H9 (cell line): ENCODE measurements around the gene UCHL1. TPM values are rescaled to one million over a fixed set of nuclear protein-coding genes. Genes with fewer than 3 reads are reported as not detected.

Experiments
- DNase-seq: peaks from one replicate; pipeline ENCODE4 v3.0.0-alpha.2; 2017
- H2AFZ ChIP-seq: one replicate; pipeline ENCODE4 v1.6.1; 2013; ENCODE audit warnings: mild to moderate bottlenecking, low read length, control low read depth, moderate library complexity
- H2AK5ac ChIP-seq: 2 replicates; pipeline ENCODE4 v1.6.1; 2013; ENCODE audit warnings: low read length, control low read depth, mixed read lengths; ENCODE audit not compliant: insufficient read length
- H2BK120ac ChIP-seq: one replicate; pipeline ENCODE4 v1.6.1; 2013; ENCODE audit warnings: low read depth, mild to moderate bottlenecking, low read length, control low read depth, inconsistent platforms; ENCODE audit not compliant: poor library complexity, severe bottlenecking
- H2BK12ac ChIP-seq: 2 replicates; pipeline ENCODE4 v1.6.1; 2013; ENCODE audit warnings: low read length, control low read depth, mixed read lengths, low read depth; ENCODE audit not compliant: insufficient read length
- H2BK15ac ChIP-seq: 2 replicates; pipeline ENCODE4 v1.6.1; 2013; ENCODE audit warnings: low read depth, low read length, control low read depth
- H2BK20ac ChIP-seq: one replicate; pipeline ENCODE4 v1.6.1; 2013; ENCODE audit warnings: low read depth, mild to moderate bottlenecking, low read length, control low read depth, inconsistent platforms; ENCODE audit not compliant: poor library complexity, severe bottlenecking
- H2BK5ac ChIP-seq: 2 replicates; pipeline ENCODE4 v1.6.1; 2013; ENCODE audit warnings: low read length, control low read depth, mixed read lengths; ENCODE audit not compliant: insufficient read length
- H3K14ac ChIP-seq: 2 replicates; pipeline ENCODE4 v1.6.1; 2013; ENCODE audit warnings: low read length, control low read depth; ENCODE audit not compliant: insufficient read depth
- H3K18ac ChIP-seq: 2 replicates; pipeline ENCODE4 v1.6.1; 2013; ENCODE audit warnings: low read depth, mild to moderate bottlenecking, mixed read lengths, low read length, control low read depth; ENCODE audit not compliant: insufficient read length
- H3K23ac ChIP-seq: 2 replicates; pipeline ENCODE4 v1.6.1; 2013; ENCODE audit warnings: low read length, control low read depth, mixed read lengths, low read depth; ENCODE audit not compliant: insufficient read length
- H3K23me2 ChIP-seq: 2 replicates; pipeline ENCODE4 v1.6.1; 2013; ENCODE audit warnings: low read depth, mild to moderate bottlenecking, mixed read lengths, low read length, control low read depth; ENCODE audit not compliant: insufficient read length, poor library complexity, severe bottlenecking
- H3K27ac ChIP-seq: 2 replicates; pipeline ENCODE4 v1.5.1; 2013; ENCODE audit warnings: low read length, control low read depth, mixed read lengths, low read depth; ENCODE audit not compliant: insufficient read length
- H3K27me3 ChIP-seq: 2 replicates; pipeline ENCODE4 v1.6.1; 2013; ENCODE audit warnings: low read length, control low read depth, inconsistent platforms; ENCODE audit not compliant: insufficient read depth
- H3K4ac ChIP-seq: 2 replicates; pipeline ENCODE4 v1.6.1; 2013; ENCODE audit warnings: low read depth, mild to moderate bottlenecking, control low read depth, inconsistent platforms, low read length, moderate library complexity
- H3K4me1 ChIP-seq: 2 replicates; pipeline ENCODE4 v1.6.1; 2013; ENCODE audit warnings: low read length, control low read depth, inconsistent platforms; ENCODE audit not compliant: insufficient read depth
- H3K4me2 ChIP-seq: 2 replicates; pipeline ENCODE4 v1.6.1; 2013; ENCODE audit warnings: low read length, control low read depth, mixed read lengths; ENCODE audit not compliant: insufficient read length, insufficient read depth
- H3K56ac ChIP-seq: 2 replicates; pipeline ENCODE4 v1.6.1; 2013; ENCODE audit warnings: low read depth, mild to moderate bottlenecking, mixed read lengths, low read length, control low read depth; ENCODE audit not compliant: insufficient read length
- H3K79me1 ChIP-seq: 2 replicates; pipeline ENCODE4 v1.6.1; 2013; ENCODE audit warnings: low read depth, mild to moderate bottlenecking, moderate library complexity, low read length, control low read depth, inconsistent platforms; ENCODE audit not compliant: insufficient read depth, poor library complexity, severe bottlenecking
- H3K79me2 ChIP-seq: 2 replicates; pipeline ENCODE4 v1.6.1; 2013; ENCODE audit warnings: low read length, control low read depth, inconsistent platforms; ENCODE audit not compliant: insufficient read depth
- H3K9ac ChIP-seq: 2 replicates; pipeline ENCODE4 v1.6.1; 2013; ENCODE audit warnings: low read length, control low read depth, mixed read lengths; ENCODE audit not compliant: insufficient read length; ENCODE audit errors: extremely low read depth
- H3K9me3 ChIP-seq: one replicate; pipeline ENCODE4 v1.6.1; 2013; ENCODE audit warnings: low read depth, low read length, inconsistent platforms; ENCODE audit not compliant: control insufficient read depth
- H3T11ph ChIP-seq: one replicate; pipeline ENCODE4 v1.6.1; 2013; ENCODE audit warnings: mild to moderate bottlenecking, low read length, control low read depth, inconsistent platforms
- H4K20me1 ChIP-seq: one replicate; pipeline ENCODE4 v1.6.1; 2013; ENCODE audit not compliant: control insufficient read depth, insufficient read length, insufficient read depth
- H4K5ac ChIP-seq: 2 replicates; pipeline ENCODE4 v1.6.1; 2013; ENCODE audit warnings: low read depth, mild to moderate bottlenecking, mixed read lengths, low read length, control low read depth; ENCODE audit not compliant: insufficient read length
- H4K8ac ChIP-seq: replicated peaks from 2 replicates; pipeline ENCODE4 v1.6.1; 2013; ENCODE audit warnings: low read length, control low read depth, mixed read lengths, low read depth; ENCODE audit not compliant: insufficient read length
- H4K91ac ChIP-seq: 2 replicates; pipeline ENCODE4 v1.6.1; 2013; ENCODE audit warnings: low read depth, mild to moderate bottlenecking, moderate library complexity, mixed read lengths, low read length, control low read depth; ENCODE audit not compliant: insufficient read length
- H3K27ac Mint-ChIP-seq, 3 experiments: 2 replicates in 2 of 3; 3 replicates in 1 of 3; pipeline ENCODE4 v1.8.0; 2020 to 2021; ENCODE audit warnings: mixed read lengths in 3 of 3, mild to moderate bottlenecking in 1 of 3, moderate library complexity in 1 of 3
- H3K27me3 Mint-ChIP-seq: 2 replicates; pipeline ENCODE4 v1.8.0; 2021; ENCODE audit warnings: low read depth, mild to moderate bottlenecking, moderate library complexity, mixed read lengths
- H3K36me3 Mint-ChIP-seq, 3 experiments: 2 replicates in 2 of 3; 3 replicates in 1 of 3; pipeline ENCODE4 v1.8.0; 2020 to 2021; ENCODE audit warnings: low read depth in 3 of 3, mixed read lengths in 3 of 3; ENCODE audit not compliant: insufficient read depth in 1 of 3
- H3K4me1 Mint-ChIP-seq, 2 experiments: 2 replicates each; pipeline ENCODE4 v1.8.0; 2020; ENCODE audit warnings: mixed read lengths in 2 of 2
- H3K4me3 Mint-ChIP-seq, 2 experiments: 2 replicates in 1 of 2; 3 replicates in 1 of 2; pipeline ENCODE4 v1.8.0; 2020 to 2021; ENCODE audit warnings: mild to moderate bottlenecking in 2 of 2, mixed read lengths in 2 of 2, moderate library complexity in 1 of 2
- H3K9me3 Mint-ChIP-seq, 2 experiments: 2 replicates in 1 of 2; 3 replicates in 1 of 2; pipeline ENCODE4 v1.8.0; 2020; ENCODE audit warnings: mild to moderate bottlenecking in 2 of 2, mixed read lengths in 2 of 2, moderate library complexity in 1 of 2
- CTCF ChIP-seq: fragments of 200-600 bp; sonication (generic); conservative IDR thresholded peaks from 3 replicates; pipeline ENCODE4 v1.8.0; 2021; ENCODE audit warnings: antibody characterized with exemption, mild to moderate bottlenecking
- WGBS: extraction: QIAGEN DNeasy Blood & Tissue Kit; methylation state at CpG from one replicate; pipeline ENCODE4 v1.1.7; 2013; ENCODE audit warnings: missing lambda C conversion rate, low lambda C conversion rate, mixed read lengths; ENCODE audit not compliant: insufficient read length; ENCODE audit errors: extremely low coverage; 5-methylcytosine and 5-hydroxymethylcytosine counted together
- total RNA-seq: library from RNA; stranded (reverse); gene quantifications from 2 replicates; pipeline ENCODE4 v1.2.1, GENCODE V29; 2021

The UCHL1 gene
- total RNA-seq, 1 experiment from 2014 or later: 513 TPM

- Histone ChIP-seq H2AK5ac (no peak overlapping the region), H2BK20ac (no peak overlapping the region), H3K23me2 (no peaks in the 10 kb centered on the region), H3K27ac (no peak overlapping the region), H2BK15ac (no peak overlapping the region), H3K79me1 (no peaks in the 10 kb centered on the region), H3K4ac (no peak overlapping the region), H3K4me1 (peaks cover 5% of the 10 kb centered on the region), H3K23ac (no peak overlapping the region), H3K9ac (no peak overlapping the region), H4K8ac (no peak overlapping the region), H3T11ph (no peak overlapping the region), H2BK120ac (no peak overlapping the region), H3K18ac (no peak overlapping the region), H3K9me3 (no peaks in the 10 kb centered on the region), H4K91ac (no peak overlapping the region), H3K79me2 (no peaks in the 10 kb centered on the region), H3K27me3 (no peaks in the 10 kb centered on the region), H2BK12ac (no peak overlapping the region), H2AFZ (no peak overlapping the region), H4K5ac (no peak overlapping the region), H3K4me2 (no peak overlapping the region), H4K20me1 (no peaks in the 10 kb centered on the region), H3K14ac (no peak overlapping the region), H2BK5ac (no peak overlapping the region), H3K56ac (no peak overlapping the region)
- Mint-ChIP-seq H3K27ac (no peak overlapping the region), H3K36me3 (no peaks in the 10 kb centered on the region), H3K4me3 (no peak overlapping the region), H3K4me1 (peaks cover 16 to 19% of the 10 kb centered on the region in 2 experiments), H3K27me3 (no peaks in the 10 kb centered on the region), H3K9me3 (no peaks in the 10 kb centered on the region)
- WGBS: no CpG with 5 or more reads among the region's 4 CpGs
- DNase-seq: no peak
- no peak for TF ChIP-seq CTCF
These were observed 34.7 kb upstream of the UCHL1 start for GRCh38 chr4:41221850-41222645.
